Stimulated activated naive CD4-positive, alpha-beta T cell (primary cell): ENCODE measurements around the gene OR2T1.
"Not testable (repeated sequence)": the region's sequence is repeated elsewhere in the genome, so short reads cannot be mapped to it uniquely, and the experiment has no call there.

Experiments used
- DNase-seq, 6 experiments: peaks; one replicate each; lab custom pipeline; 2025; lab: John Stamatoyannopoulos, UW

The OR2T1 gene

GRCh38 chr1:248402748-248403147, at the start of gene OR2T1:
TSS of gene OR2T1 (plus strand) at chr1:248403048. CDS start at chr1:248406148, 3,100 bp downstream.
- no peak for DNase-seq

- DNase-seq: no peak
Observed at GRCh38 chr1:248359415-248359814, 43.4 kb upstream of the OR2T1 start.

GRCh38 chr1:248361121-248361715, 41.6 kb upstream of the OR2T1 start, which contains the start of gene OR2T4:
TSS of gene OR2T4 (plus strand) at chr1:248361665. CDS start at chr1:248361665, 0 bp downstream.
- no peak for DNase-seq

GRCh38 chr1:248366609-248367008, 36.2 kb upstream of the OR2T1 start:
- DNase-seq: no peak

- peak in 1 of 6 experiments; percentile 14 for DNase-seq
Observed at GRCh38 chr1:248372394-248372793, 30.5 kb upstream of the OR2T1 start.

GRCh38 chr1:248373761-248374160, 29.1 kb upstream of the OR2T1 start:
- no peak for DNase-seq

GRCh38 chr1:248375446-248375845, 27.4 kb upstream of the OR2T1 start, which contains the start of gene OR2T6:
TSS of gene OR2T6 (plus strand) at chr1:248375746. CDS start at chr1:248387609, 11,863 bp downstream.
- no peak for DNase-seq

GRCh38 chr1:248376916-248377315, 25.9 kb upstream of the OR2T1 start:
- DNase-seq: no peak

GRCh38 chr1:248380854-248381253, 22.0 kb upstream of the OR2T1 start:
- no peak for DNase-seq

- DNase-seq: no peak
Observed at GRCh38 chr1:248388426-248388825, 14.4 kb upstream of the OR2T1 start.

- DNase-seq: no peak
Observed at GRCh38 chr1:248393050-248393449, 9.8 kb upstream of the OR2T1 start.

GRCh38 chr1:248404024-248404423, 1.2 kb downstream of the OR2T1 start:
- peak; percentile 58 to 91 (median 77) for DNase-seq

GRCh38 chr1:248406721-248407692, 4.2 kb downstream of the OR2T1 start:
- no peak for DNase-seq

- no peak for DNase-seq
Observed at GRCh38 chr1:248416226-248416625, 13.4 kb downstream of the OR2T1 start.

GRCh38 chr1:248417854-248418253, 15.0 kb downstream of the OR2T1 start:
- peak in 1 of 6 experiments; percentile 7 for DNase-seq

GRCh38 chr1:248421384-248421783, 18.5 kb downstream of the OR2T1 start:
- peak in 1 of 6 experiments; percentile 4 for DNase-seq

GRCh38 chr1:248427526-248428191, 24.8 kb downstream of the OR2T1 start:
- not testable (repeated sequence) for DNase-seq

GRCh38 chr1:248428192-248428533, 25.3 kb downstream of the OR2T1 start:
- DNase-seq: not testable (repeated sequence)

- not testable (repeated sequence) for DNase-seq
Observed at GRCh38 chr1:248431683-248432082, 28.8 kb downstream of the OR2T1 start.

GRCh38 chr1:248432201-248432600, 29.4 kb downstream of the OR2T1 start:
- DNase-seq: not testable (repeated sequence)

- not testable (repeated sequence) for DNase-seq
Observed at GRCh38 chr1:248433811-248434415, 31.1 kb downstream of the OR2T1 start.

- not testable (repeated sequence) for DNase-seq
Observed at GRCh38 chr1:248434913-248435312, 32.1 kb downstream of the OR2T1 start.
